Stomach (tissue), 9 donors: ENCODE measurements around the gene EXOC2. TPM values are rescaled to one million over a fixed set of nuclear protein-coding genes. Genes with fewer than 3 reads are reported as not detected.

ENCODE experiments used
- DNase-seq, 2 donors: peaks; one replicate each; pipeline versions ENCODE4 v3.0.0 to v3.0.0-alpha.2; 2013 to 2019
- H3K27ac ChIP-seq, 5 donors: fragments of 200-600 bp in 4 of 5; sonication (generic) in 4 of 5; one replicate each; pipeline ENCODE4 v1.5.1; 2013 to 2019; ENCODE audit warnings: mild to moderate bottlenecking in 1 of 5, moderate library complexity in 1 of 5
- H3K27me3 ChIP-seq, 3 donors: fragments of 200-600 bp; sonication (generic); one replicate each; pipeline ENCODE4 v1.5.1; 2017 to 2019; ENCODE audit warnings: mixed run types in 1 of 3
- H3K36me3 ChIP-seq, 4 donors: fragments of 200-600 bp; sonication (generic); 1 replicate in 3 of 4; 2 replicates in 1 of 4; pipeline ENCODE4 v1.5.1; 2016 to 2019
- H3K4me1 ChIP-seq, 4 donors: fragments of 200-600 bp; sonication (generic); one replicate each; pipeline ENCODE4 v1.5.1; 2016 to 2019
- H3K4me3 ChIP-seq, 4 donors: fragments of 200-600 bp; sonication (generic) in 3 of 4; one replicate each; pipeline ENCODE4 v1.5.1; 2016 to 2019; ENCODE audit warnings: mild to moderate bottlenecking in 1 of 4
- H3K9me3 ChIP-seq, 4 donors: fragments of 200-600 bp; sonication (generic); one replicate each; pipeline ENCODE4 v1.5.1; 2016 to 2019
- EP300 ChIP-seq: sonication (generic); formaldehyde crosslinking; IDR thresholded peaks from one replicate; pipeline ENCODE4 v1.6.1; 2017; ENCODE audit warnings: antibody characterized with exemption
- POLR2A ChIP-seq, 4 donors: fragments of 450-650 bp; IDR thresholded peaks; one replicate each; pipeline ENCODE4 v1.6.1; 2016; ENCODE audit warnings: antibody characterized with exemption in 4 of 4, control low read depth in 2 of 4, mild to moderate bottlenecking in 1 of 4, moderate library complexity in 1 of 4
- POLR2AphosphoS5 ChIP-seq, 3 donors: sonication (generic); formaldehyde crosslinking; IDR thresholded peaks; one replicate each; pipeline ENCODE4 v1.6.1; 2016; ENCODE audit warnings: antibody characterized with exemption in 3 of 3
- WGBS, 5 donors: extraction: QIAGEN DNeasy Blood & Tissue Kit in 3 of 5; methylation state at CpG; one replicate each; pipeline versions ENCODE4 v1.1.5 to v1.1.7; 2013 to 2018; 5-methylcytosine and 5-hydroxymethylcytosine counted together
- intact Hi-C: fragments of 100-400 bp; cut with DNase I; formaldehyde crosslinking; loops from one replicate; pipeline ENCODE4 v1.15.1; 2023; ENCODE audit warnings: low total_unique reads
- polyA plus RNA-seq, 3 donors: library from polyadenylated mRNA; stranded (reverse); fragments of 200-250 nt; gene quantifications; one replicate each; pipeline ENCODE4 v1.2.3, GENCODE V29; 2013
- total RNA-seq, 5 donors: library from RNA; depleted of rRNA; stranded (reverse); fragments of >200 nt; gene quantifications; one replicate each; pipeline versions ENCODE4 v1.1.0 to v1.2.3, GENCODE V29; 2014 to 2016
- TF ChIP-seq, protein P1 (sequence below), 7 experiments: fragments of 450-650 bp in 4 of 7; fragments of 200-600 bp in 3 of 7; sonication (generic) in 3 of 7; IDR thresholded peaks; one replicate each; pipeline ENCODE4 v1.5.1; 2016 to 2019; ENCODE audit warnings: antibody characterized with exemption in 7 of 7, control low read depth in 2 of 7, mild to moderate bottlenecking in 1 of 7
- donor health status: healthy with polysubstance abuse.
- donor health status: Bipolar disorder and iron deficiency.
- donor health status: healthy.

EXOC2 gene
- total and polyA plus RNA-seq, 8 donors: 5.3 to 39.7 (median 13.8) TPM

DNA sequence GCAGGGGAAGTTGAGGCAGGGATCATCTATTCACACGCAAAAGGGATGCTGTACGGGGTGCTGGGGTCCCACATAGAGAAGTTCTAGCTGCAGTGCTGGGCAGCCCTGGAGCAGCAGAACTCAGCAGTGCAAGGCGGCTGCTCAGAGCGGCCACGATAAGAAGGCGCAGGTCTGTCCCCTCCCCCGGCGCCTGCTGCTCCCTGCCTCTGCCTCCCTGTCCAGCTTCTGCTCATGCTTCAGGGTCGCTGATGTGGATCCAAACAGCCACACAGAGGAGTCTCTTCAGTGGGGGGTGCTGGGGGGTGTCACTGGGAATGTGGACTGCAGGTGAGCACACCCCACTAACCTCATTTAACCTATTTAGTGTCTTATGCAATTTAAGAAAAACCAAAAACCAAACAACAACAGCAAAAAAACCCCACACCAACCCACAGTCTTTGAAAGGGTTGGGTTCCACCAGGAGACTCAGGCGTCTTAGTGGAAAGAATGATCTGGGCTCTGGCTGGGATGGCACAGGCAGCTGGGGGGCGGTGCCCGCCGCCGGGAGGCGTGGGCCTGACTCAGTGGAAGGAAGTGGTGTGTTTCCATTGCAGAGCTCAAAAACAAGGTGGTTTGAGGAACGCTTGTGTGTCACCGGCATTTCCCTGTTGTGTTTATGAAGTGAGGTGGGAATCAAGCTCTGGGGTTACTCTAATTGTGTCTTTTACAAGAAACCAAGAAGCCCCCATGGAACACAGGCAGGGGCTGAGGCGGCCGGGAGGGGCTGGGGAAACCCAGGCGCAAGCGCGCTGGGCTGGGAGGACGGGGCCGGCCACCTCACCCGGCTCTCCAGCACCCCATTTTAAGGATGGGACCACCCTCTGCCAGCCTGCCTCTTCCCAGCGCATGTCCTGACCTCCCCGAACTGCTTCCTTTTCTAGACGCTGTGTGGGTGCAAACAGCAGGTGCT lies 246.2 kb downstream of the EXOC2 start:
- TF ChIP-seq, protein P1, sequence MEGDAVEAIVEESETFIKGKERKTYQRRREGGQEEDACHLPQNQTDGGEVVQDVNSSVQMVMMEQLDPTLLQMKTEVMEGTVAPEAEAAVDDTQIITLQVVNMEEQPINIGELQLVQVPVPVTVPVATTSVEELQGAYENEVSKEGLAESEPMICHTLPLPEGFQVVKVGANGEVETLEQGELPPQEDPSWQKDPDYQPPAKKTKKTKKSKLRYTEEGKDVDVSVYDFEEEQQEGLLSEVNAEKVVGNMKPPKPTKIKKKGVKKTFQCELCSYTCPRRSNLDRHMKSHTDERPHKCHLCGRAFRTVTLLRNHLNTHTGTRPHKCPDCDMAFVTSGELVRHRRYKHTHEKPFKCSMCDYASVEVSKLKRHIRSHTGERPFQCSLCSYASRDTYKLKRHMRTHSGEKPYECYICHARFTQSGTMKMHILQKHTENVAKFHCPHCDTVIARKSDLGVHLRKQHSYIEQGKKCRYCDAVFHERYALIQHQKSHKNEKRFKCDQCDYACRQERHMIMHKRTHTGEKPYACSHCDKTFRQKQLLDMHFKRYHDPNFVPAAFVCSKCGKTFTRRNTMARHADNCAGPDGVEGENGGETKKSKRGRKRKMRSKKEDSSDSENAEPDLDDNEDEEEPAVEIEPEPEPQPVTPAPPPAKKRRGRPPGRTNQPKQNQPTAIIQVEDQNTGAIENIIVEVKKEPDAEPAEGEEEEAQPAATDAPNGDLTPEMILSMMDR (IDR thresholded peaks at IDR 0.05): no peak
- TF ChIP-seq POLR2AphosphoS5 (IDR thresholded peaks at IDR 0.05) (no peak), EP300 (no peak), POLR2A (IDR thresholded peaks at IDR 0.05) (no peak)
- intact Hi-C loops: no loop called here
- H3K27me3 ChIP-seq: peaks cover 0 to 41% (median 7%) of the 10 kb centered on the region in 3 donors
- H3K36me3 ChIP-seq: no peaks in the 10 kb centered on the region
- WGBS, 5 donors: 67 to 78% (median 75%) methylated on average over 23 to 28 of the region's 28 CpGs
- peak in 1 of 2 donors; percentile 40 for DNase-seq
- H3K9me3 ChIP-seq: no peaks in the 10 kb centered on the region
- peak overlapping the region in 2 of 4 donors; percentile 11 to 18 for H3K4me3 ChIP-seq
- no peak overlapping the region for H3K27ac ChIP-seq
- no peaks in the 10 kb centered on the region for H3K4me1 ChIP-seq

GRCh38 chr6:445571-446417 lies 247.1 kb downstream of the EXOC2 start:
- no peak for TF ChIP-seq POLR2A (IDR thresholded peaks at IDR 0.05)
- Histone ChIP-seq H3K4me3 (no peak overlapping the region), H3K27ac (no peak overlapping the region), H3K4me1 (no peaks in the 10 kb centered on the region), H3K36me3 (no peaks in the 10 kb centered on the region), H3K27me3 (peaks cover 0 to 42% (median 7%) of the 10 kb centered on the region in 3 donors), H3K9me3 (no peaks in the 10 kb centered on the region)
- intact Hi-C loops: no loop called here
- DNase-seq: no peak
- 66 to 77% (median 70%) methylated on average over 9 to 11 of the region's 11 CpGs for WGBS, 5 donors

- TF ChIP-seq POLR2AphosphoS5 (IDR thresholded peaks at IDR 0.05): no peak
- TF ChIP-seq, protein P1 (IDR thresholded peaks at IDR 0.05): no peak
- TF ChIP-seq EP300: no peak
- no peak for TF ChIP-seq POLR2A (IDR thresholded peaks at IDR 0.05)
- H3K27ac ChIP-seq: no peak overlapping the region
- H3K36me3 ChIP-seq: no peaks in the 10 kb centered on the region
- peak in 1 of 2 donors; percentile 30 for DNase-seq
- peaks cover 0 to 42% (median 7%) of the 10 kb centered on the region in 3 donors for H3K27me3 ChIP-seq
- intact Hi-C loops: no loop called here
- H3K4me1 ChIP-seq: no peaks in the 10 kb centered on the region
- H3K9me3 ChIP-seq: no peaks in the 10 kb centered on the region
- 77 to 83% (median 80%) methylated on average over 17 to 18 of the region's 18 CpGs for WGBS, 5 donors
- H3K4me3 ChIP-seq: no peak overlapping the region
Observed at GRCh38 chr6:444653-445275, 248.2 kb downstream of the EXOC2 start.

- TF ChIP-seq EP300 (no peak), POLR2A (IDR thresholded peaks at IDR 0.05) (no peak), POLR2AphosphoS5 (IDR thresholded peaks at IDR 0.05) (no peak)
- TF ChIP-seq, protein P1 (IDR thresholded peaks at IDR 0.05): no peak
- Histone ChIP-seq H3K4me1 (no peaks in the 10 kb centered on the region), H3K27ac (no peak overlapping the region), H3K9me3 (no peaks in the 10 kb centered on the region), H3K27me3 (peaks cover 0 to 42% (median 7%) of the 10 kb centered on the region in 3 donors), H3K36me3 (no peaks in the 10 kb centered on the region), H3K4me3 (no peak overlapping the region)
- intact Hi-C loops: no loop called here
- 76 to 86% (median 83%) methylated on average over 19 of the region's 19 CpGs for WGBS, 5 donors
- no peak for DNase-seq
Observed at GRCh38 chr6:443621-444159, 249.2 kb downstream of the EXOC2 start.
